Ovary (tissue), 3 donors: Measurements from ENCODE around the gene CAMTA1.

Experiments used
- EP300 ChIP-seq: sonication (generic); formaldehyde crosslinking; IDR thresholded peaks from one replicate; pipeline ENCODE4 v1.6.1; 2017; ENCODE audit warnings: antibody characterized with exemption
- POLR2A ChIP-seq: fragments of 450-650 bp; IDR thresholded peaks from one replicate; pipeline ENCODE4 v1.6.1; 2017; ENCODE audit warnings: antibody characterized with exemption, mild to moderate bottlenecking, moderate library complexity
- TF ChIP-seq, protein P1 (sequence below), 3 donors: fragments of 450-650 bp in 2 of 3; fragments of 200-600 bp in 1 of 3; IDR thresholded peaks; one replicate each; pipeline versions ENCODE4 v1.5.1 to v1.8.0; 2016 to 2022; ENCODE audit warnings: antibody characterized with exemption in 3 of 3, mild to moderate bottlenecking in 1 of 3
- donor health status: DM: no; HTN: no; CAD: no.

DNA sequence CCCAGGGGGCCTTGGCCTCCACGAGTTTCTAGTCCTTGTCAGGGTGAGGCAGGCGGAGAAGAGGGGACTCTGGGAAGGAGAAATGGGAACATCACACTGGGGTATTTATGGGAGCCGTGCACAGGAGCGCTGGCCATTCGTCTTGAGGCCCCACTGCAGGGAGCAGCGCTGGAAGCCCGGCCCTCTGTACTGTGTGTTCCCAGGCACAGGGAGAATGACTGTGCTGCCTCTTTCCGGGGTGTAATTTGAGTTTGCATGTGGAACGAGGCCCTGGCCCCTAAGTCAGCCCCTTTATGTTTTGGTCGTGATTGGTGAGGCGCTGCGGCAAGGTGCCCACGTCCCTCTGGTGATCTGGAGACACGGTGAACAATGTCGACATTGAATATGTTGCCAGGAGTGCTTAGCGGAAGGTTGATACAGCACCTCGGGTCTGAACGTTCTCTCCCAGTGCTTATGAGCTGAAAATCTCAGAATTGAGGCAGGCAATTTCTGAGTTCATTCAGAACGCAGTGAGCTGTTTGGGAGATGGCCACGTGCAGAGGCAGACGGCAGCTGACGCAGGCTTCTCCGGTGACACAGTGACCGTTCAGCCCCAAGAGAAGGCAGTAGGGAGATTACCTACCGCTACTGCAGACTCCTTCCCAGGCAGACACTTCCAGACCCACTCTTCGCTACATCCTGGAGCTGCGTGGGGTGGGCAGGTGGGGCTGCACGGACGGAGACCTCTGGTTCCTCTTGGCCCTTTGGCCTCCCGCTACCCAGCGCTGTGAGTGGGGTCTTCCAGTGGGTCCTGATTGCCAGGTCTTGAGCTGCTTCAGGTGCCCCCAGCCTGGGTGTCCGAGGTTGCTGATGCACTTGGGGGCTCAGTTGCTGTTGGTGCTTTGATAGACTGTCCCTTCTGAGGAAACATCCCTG, 265.8 kb downstream of the CAMTA1 start:
- TF ChIP-seq, protein P1, sequence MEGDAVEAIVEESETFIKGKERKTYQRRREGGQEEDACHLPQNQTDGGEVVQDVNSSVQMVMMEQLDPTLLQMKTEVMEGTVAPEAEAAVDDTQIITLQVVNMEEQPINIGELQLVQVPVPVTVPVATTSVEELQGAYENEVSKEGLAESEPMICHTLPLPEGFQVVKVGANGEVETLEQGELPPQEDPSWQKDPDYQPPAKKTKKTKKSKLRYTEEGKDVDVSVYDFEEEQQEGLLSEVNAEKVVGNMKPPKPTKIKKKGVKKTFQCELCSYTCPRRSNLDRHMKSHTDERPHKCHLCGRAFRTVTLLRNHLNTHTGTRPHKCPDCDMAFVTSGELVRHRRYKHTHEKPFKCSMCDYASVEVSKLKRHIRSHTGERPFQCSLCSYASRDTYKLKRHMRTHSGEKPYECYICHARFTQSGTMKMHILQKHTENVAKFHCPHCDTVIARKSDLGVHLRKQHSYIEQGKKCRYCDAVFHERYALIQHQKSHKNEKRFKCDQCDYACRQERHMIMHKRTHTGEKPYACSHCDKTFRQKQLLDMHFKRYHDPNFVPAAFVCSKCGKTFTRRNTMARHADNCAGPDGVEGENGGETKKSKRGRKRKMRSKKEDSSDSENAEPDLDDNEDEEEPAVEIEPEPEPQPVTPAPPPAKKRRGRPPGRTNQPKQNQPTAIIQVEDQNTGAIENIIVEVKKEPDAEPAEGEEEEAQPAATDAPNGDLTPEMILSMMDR (IDR thresholded peaks at IDR 0.05), result no peak
- TF ChIP-seq POLR2A, result no peak
- no peak for TF ChIP-seq EP300
